ENCODE measurements around the gene PTPRN2.

The PTPRN2 gene

GRCh38 chr7:157550300-157551275, 1037.0 kb downstream of the PTPRN2 start:
- Histone ChIP-seq H3K27ac (no peak overlapping the region), H3K4me3 (no peak overlapping the region)
- TF ChIP-seq, protein P1, sequence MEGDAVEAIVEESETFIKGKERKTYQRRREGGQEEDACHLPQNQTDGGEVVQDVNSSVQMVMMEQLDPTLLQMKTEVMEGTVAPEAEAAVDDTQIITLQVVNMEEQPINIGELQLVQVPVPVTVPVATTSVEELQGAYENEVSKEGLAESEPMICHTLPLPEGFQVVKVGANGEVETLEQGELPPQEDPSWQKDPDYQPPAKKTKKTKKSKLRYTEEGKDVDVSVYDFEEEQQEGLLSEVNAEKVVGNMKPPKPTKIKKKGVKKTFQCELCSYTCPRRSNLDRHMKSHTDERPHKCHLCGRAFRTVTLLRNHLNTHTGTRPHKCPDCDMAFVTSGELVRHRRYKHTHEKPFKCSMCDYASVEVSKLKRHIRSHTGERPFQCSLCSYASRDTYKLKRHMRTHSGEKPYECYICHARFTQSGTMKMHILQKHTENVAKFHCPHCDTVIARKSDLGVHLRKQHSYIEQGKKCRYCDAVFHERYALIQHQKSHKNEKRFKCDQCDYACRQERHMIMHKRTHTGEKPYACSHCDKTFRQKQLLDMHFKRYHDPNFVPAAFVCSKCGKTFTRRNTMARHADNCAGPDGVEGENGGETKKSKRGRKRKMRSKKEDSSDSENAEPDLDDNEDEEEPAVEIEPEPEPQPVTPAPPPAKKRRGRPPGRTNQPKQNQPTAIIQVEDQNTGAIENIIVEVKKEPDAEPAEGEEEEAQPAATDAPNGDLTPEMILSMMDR (IDR thresholded peaks at IDR 0.05) = no peak
- no peak for DNase-seq (ENCODE audit: low spot score)

- H3K4me3 ChIP-seq = no peak overlapping the region
- no peak overlapping the region for H3K27ac ChIP-seq
- DNase-seq (ENCODE audit: low spot score) = no peak
- TF ChIP-seq, protein P1 (IDR thresholded peaks at IDR 0.05) = no peak
These were observed 1037.9 kb downstream of the PTPRN2 start for GRCh38 chr7:157549612-157550299.

GRCh38 chr7:157548691-157549303, 1038.8 kb downstream of the PTPRN2 start:
- no peak for DNase-seq (ENCODE audit: low spot score)

GRCh38 chr7:157547611-157548010, 1040.0 kb downstream of the PTPRN2 start:
- no peak for DNase-seq (ENCODE audit: low spot score)
- Histone ChIP-seq H3K4me3 (no peak overlapping the region), H3K27ac (no peak overlapping the region)
- TF ChIP-seq, protein P1 (IDR thresholded peaks at IDR 0.05) = no peak

More at GRCh38 chr7:157548691-157549303, 1038.8 kb downstream of the PTPRN2 start:
- Histone ChIP-seq H3K27ac (no peak overlapping the region), H3K4me3 (no peak overlapping the region)
- TF ChIP-seq, protein P1 (IDR thresholded peaks at IDR 0.05) = no peak

- TF ChIP-seq, protein P1 (IDR thresholded peaks at IDR 0.05) = no peak
- H3K4me3 ChIP-seq = no peak overlapping the region
- DNase-seq (ENCODE audit: low spot score) = no peak
- no peak overlapping the region for H3K27ac ChIP-seq
These were observed 1040.5 kb downstream of the PTPRN2 start for GRCh38 chr7:157547102-157547501.

- TF ChIP-seq, protein P1 (IDR thresholded peaks at IDR 0.05) = no peak
- H3K4me3 ChIP-seq = no peak overlapping the region
- DNase-seq (ENCODE audit: low spot score) = no peak
These were observed 1042.0 kb downstream of the PTPRN2 start for GRCh38 chr7:157545681-157546060.

More at GRCh38 chr7:157545681-157546060, 1042.0 kb downstream of the PTPRN2 start:
- no peak overlapping the region for H3K27ac ChIP-seq
